ENCODE results near the gene ADA.

The ADA gene

DNA sequence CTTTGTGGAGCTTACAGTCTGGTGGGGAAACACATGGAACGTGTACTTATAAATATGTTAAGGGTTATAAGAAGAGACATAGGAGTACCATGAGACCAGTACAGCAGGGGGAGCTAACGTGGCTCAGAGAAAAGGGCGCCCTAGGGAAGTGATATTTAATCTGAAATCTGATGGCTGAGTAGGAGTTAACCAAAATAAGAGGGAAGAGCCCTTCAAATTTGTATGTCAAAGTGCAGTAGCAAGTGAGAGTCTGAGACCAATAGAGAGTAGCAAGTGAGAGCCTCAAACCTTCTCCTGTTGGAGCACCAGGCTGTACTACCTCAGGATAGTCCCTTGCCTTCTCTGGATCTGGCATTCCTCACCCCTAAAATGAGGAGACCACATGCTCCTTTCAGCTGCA is 75.2 kb downstream of the ADA start:
- Histone ChIP-seq H3K27ac (ENCODE audit: low read depth, low read length) (no peak overlapping the region), H3K4me3 (ENCODE audit: low read depth, low read length) (no peak overlapping the region), H3K4me1 (ENCODE audit: control insufficient read depth, insufficient read depth, low read length) (0 out of 2 replicates have a peak, but pooled peaks cover 4% of the 10 kb centered on the region), H3K36me3 (ENCODE audit: control insufficient read depth, insufficient read depth, low read length) (no peaks in the 10 kb centered on the region), H3K9me3 (ENCODE audit: control insufficient read depth, insufficient read depth, low read length) (no peaks in the 10 kb centered on the region), H3K9ac (ENCODE audit: low read depth, low read length) (no peak overlapping the region), H3K27me3 (ENCODE audit: control insufficient read depth, insufficient read depth, low read length) (no peaks in the 10 kb centered on the region)

DNA sequence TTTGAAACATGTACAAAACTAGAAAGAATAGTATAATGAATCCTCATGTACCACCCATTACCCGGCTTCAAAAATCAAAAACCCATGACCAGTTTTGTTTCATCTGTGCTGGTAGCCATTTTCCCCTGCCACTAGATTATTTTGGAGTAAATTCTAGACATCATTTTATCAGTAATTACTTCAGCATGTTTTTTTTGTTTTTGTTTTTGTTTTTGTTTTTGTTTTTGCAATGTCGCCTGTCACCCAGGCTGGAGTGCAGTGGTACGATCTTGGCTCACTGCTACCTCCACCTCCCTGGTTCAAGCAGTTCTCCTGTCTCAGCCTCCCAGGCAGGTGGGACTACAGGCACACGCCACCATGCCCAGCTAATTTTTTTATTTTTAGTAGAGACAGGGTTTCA is 77.1 kb downstream of the ADA start:
- no peak overlapping the region for H3K9ac ChIP-seq (ENCODE audit: low read depth, low read length)
- H3K4me1 ChIP-seq (ENCODE audit: control insufficient read depth, insufficient read depth, low read length) = 0 out of 2 replicates have a peak, but pooled peaks cover 4% of the 10 kb centered on the region
- H3K4me3 ChIP-seq (ENCODE audit: low read depth, low read length) = no peak overlapping the region

DNA sequence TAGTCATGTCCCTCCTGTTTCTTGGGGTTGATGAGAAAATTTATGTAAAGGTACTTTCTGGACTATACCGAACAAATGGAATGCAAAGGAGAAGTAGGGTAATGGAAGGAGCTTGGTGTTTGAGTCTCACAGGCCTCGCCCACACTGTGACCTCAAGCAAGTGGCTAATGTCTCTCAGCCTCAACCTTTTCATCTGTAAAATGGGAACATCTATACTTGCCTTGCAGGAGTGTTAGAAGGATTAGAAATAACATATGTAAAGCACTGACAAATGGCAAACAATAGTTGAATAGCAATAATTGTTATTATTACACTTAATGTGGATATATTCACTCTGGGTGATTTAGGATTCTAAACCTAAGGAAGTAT is 78.0 kb downstream of the ADA start:
- Histone ChIP-seq H3K4me1 (ENCODE audit: control insufficient read depth, insufficient read depth, low read length) (0 out of 2 replicates have a peak, but pooled peaks cover 4% of the 10 kb centered on the region), H3K4me3 (ENCODE audit: low read depth, low read length) (no peak overlapping the region), H3K27ac (ENCODE audit: low read depth, low read length) (no peak overlapping the region), H3K36me3 (ENCODE audit: control insufficient read depth, insufficient read depth, low read length) (no peaks in the 10 kb centered on the region), H3K27me3 (ENCODE audit: control insufficient read depth, insufficient read depth, low read length) (no peaks in the 10 kb centered on the region), H3K9me3 (ENCODE audit: control insufficient read depth, insufficient read depth, low read length) (no peaks in the 10 kb centered on the region), H3K9ac (ENCODE audit: low read depth, low read length) (no peak overlapping the region)

More for the DNA sequence above, 77.1 kb downstream of the ADA start:
- no peak overlapping the region for H3K27ac ChIP-seq (ENCODE audit: low read depth, low read length)
- no peaks in the 10 kb centered on the region for H3K9me3 ChIP-seq (ENCODE audit: control insufficient read depth, insufficient read depth, low read length)
- no peaks in the 10 kb centered on the region for H3K36me3 ChIP-seq (ENCODE audit: control insufficient read depth, insufficient read depth, low read length)
- H3K27me3 ChIP-seq (ENCODE audit: control insufficient read depth, insufficient read depth, low read length) = no peaks in the 10 kb centered on the region

DNA sequence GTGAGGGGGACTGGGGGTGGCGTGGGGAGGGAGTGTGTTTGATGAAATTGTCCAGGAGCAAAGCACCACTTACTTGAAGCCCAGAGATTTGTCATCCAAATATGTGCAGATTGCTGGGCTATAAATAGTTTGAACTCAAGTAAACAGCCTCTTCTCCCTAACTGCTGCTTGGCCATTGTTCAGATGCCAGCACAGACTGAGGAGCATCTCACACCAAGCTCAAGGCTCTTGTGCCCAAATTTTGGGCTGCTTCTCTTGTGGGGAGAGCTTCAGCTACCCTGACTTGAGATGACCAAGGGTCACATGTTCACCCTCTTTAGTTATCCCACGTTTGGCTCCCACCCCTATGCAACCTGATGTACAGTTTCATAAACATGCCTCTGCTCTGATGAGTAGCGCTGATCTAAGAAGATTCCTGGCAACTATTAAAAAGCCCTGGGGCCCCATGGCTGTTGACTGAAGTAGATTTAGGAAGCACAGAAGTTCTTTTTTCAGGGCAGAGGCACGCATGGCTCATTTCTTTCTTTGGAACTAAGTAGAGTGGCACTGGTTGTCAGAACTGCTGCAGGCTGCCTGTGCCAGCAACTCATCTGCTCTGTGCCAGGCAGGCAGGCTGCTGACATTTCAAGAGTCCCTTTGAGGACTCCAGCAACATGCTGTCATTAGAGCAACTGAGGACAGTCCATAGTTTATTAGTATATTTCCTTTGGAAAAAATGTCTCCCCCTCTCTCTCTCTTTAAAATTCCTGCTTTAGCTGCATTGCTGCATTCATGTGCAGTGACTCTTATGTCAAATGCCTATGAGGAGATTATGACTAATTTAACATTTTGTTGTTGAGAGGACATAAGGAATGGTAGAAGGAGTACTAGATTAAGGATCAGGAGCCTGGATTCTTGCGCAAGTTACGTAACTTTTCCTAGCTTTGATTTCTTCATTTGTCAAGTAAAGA is 78.7 kb downstream of the ADA start:
- H3K4me1 ChIP-seq (ENCODE audit: control insufficient read depth, insufficient read depth, low read length) = 0 out of 2 replicates have a peak, but pooled peaks cover 4% of the 10 kb centered on the region
- H3K36me3 ChIP-seq (ENCODE audit: control insufficient read depth, insufficient read depth, low read length) = no peaks in the 10 kb centered on the region
- no peak overlapping the region for H3K9ac ChIP-seq (ENCODE audit: low read depth, low read length)
- no peak overlapping the region for H3K27ac ChIP-seq (ENCODE audit: low read depth, low read length)
- H3K4me3 ChIP-seq (ENCODE audit: low read depth, low read length) = no peak overlapping the region
- no peaks in the 10 kb centered on the region for H3K9me3 ChIP-seq (ENCODE audit: control insufficient read depth, insufficient read depth, low read length)
- no peaks in the 10 kb centered on the region for H3K27me3 ChIP-seq (ENCODE audit: control insufficient read depth, insufficient read depth, low read length)

DNA sequence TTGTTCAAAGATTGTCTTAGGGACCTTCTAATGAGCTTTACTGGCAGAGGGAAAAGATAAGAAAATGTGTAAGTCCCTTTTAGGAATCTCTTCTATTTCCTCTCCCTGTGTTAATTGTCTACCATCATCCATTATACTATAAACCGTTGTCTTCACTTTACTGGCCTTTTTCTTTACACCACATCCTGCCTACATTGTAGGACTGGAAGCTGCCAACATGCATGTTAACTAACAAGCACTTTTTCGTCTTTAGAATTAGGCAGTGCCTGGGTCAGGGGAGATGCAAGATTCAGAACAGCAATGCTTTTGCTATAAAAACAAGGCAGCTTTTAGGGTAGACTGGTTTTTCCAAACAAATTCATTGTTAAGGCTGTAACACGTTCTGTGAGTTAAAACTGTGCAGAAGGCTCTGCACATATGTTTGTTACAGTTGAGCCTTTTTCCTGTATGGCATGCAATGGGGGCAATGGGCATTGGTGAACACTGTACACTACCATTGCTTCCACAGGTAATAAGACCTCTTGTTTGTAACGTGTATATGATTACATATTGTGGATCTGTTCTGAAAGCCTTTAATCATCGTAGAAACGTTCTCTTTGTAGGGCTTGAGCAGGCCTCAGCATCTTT is 80.0 kb downstream of the ADA start:
- Histone ChIP-seq H3K27ac (ENCODE audit: low read depth, low read length) (no peak overlapping the region), H3K27me3 (ENCODE audit: control insufficient read depth, insufficient read depth, low read length) (no peaks in the 10 kb centered on the region), H3K4me1 (ENCODE audit: control insufficient read depth, insufficient read depth, low read length) (0 out of 2 replicates have a peak, but pooled peaks cover 2% of the 10 kb centered on the region), H3K4me3 (ENCODE audit: low read depth, low read length) (no peak overlapping the region), H3K9me3 (ENCODE audit: control insufficient read depth, insufficient read depth, low read length) (no peaks in the 10 kb centered on the region), H3K36me3 (ENCODE audit: control insufficient read depth, insufficient read depth, low read length) (no peaks in the 10 kb centered on the region), H3K9ac (ENCODE audit: low read depth, low read length) (no peak overlapping the region)

DNA sequence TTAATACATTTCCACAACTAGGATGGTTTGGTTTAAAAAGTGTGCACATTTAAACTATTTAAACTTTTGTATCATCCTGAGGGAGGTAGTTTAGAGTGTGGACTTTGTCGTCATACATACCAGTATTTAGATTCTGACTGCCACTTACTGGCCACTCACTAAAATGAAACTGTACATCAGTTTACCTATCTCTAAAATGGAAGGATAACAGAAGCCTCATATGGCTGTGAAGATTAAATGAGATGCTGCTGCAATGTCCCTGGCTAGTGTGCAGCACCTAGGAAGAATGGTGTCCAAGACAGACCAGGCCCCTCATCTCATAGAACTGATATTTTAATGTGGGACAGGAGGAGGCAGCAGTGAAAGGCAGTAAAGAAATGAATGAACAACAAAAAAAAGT is 81.1 kb downstream of the ADA start:
- Histone ChIP-seq H3K9me3 (ENCODE audit: control insufficient read depth, insufficient read depth, low read length) (no peaks in the 10 kb centered on the region), H3K36me3 (ENCODE audit: control insufficient read depth, insufficient read depth, low read length) (no peaks in the 10 kb centered on the region), H3K27ac (ENCODE audit: low read depth, low read length) (no peak overlapping the region), H3K27me3 (ENCODE audit: control insufficient read depth, insufficient read depth, low read length) (no peaks in the 10 kb centered on the region), H3K4me1 (ENCODE audit: control insufficient read depth, insufficient read depth, low read length) (no peaks in the 10 kb centered on the region), H3K4me3 (ENCODE audit: low read depth, low read length) (no peak overlapping the region), H3K9ac (ENCODE audit: low read depth, low read length) (no peak overlapping the region)

All from HUES48 (cell line).